Measurements from ENCODE around the gene MEX3D. TPM values are rescaled to one million over a fixed set of nuclear protein-coding genes. Genes with fewer than 3 reads are reported as not detected.

MEX3D gene
- total RNA-seq, 1 donor from 2014 or later, result 134 TPM

DNA sequence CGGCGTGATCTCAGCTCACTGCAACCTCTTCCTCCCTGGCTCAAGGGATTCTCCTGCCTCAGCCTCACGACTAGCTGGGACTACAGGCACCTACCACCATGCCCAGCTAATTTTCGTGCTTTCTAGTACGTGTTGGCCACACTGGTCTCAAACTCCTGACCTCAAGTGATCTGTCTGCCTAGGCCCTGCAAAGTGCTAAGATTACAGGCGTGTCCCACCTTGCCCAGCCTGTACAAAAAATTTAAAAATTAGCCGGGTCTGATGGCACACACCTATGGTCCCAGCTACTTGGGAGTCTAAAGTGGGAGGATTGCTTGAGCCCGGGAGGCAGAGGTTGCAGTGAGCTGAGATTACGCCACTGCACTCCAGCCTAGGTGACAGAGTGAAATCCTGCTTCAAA is 4.7 kb upstream of the MEX3D start:
- no peak for DNase-seq (ENCODE audit: low read depth)
- no peak overlapping the region for H3K4me3 ChIP-seq (ENCODE audit: low read depth, low read length)
- TF ChIP-seq, protein P1, sequence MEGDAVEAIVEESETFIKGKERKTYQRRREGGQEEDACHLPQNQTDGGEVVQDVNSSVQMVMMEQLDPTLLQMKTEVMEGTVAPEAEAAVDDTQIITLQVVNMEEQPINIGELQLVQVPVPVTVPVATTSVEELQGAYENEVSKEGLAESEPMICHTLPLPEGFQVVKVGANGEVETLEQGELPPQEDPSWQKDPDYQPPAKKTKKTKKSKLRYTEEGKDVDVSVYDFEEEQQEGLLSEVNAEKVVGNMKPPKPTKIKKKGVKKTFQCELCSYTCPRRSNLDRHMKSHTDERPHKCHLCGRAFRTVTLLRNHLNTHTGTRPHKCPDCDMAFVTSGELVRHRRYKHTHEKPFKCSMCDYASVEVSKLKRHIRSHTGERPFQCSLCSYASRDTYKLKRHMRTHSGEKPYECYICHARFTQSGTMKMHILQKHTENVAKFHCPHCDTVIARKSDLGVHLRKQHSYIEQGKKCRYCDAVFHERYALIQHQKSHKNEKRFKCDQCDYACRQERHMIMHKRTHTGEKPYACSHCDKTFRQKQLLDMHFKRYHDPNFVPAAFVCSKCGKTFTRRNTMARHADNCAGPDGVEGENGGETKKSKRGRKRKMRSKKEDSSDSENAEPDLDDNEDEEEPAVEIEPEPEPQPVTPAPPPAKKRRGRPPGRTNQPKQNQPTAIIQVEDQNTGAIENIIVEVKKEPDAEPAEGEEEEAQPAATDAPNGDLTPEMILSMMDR (conservative IDR thresholded peaks at IDR 0.05; ENCODE audit: low read depth, low read length), result no peak

GRCh38 chr19:1571358-1571757 is 3.2 kb upstream of the MEX3D start:
- TF ChIP-seq, protein P1 (conservative IDR thresholded peaks at IDR 0.05; ENCODE audit: low read depth, low read length), result no peak
- no peak overlapping the region for H3K4me3 ChIP-seq (ENCODE audit: low read depth, low read length)
- no peak for DNase-seq (ENCODE audit: low read depth)

GRCh38 chr19:1570836-1571235 is 2.7 kb upstream of the MEX3D start:
- H3K4me3 ChIP-seq (ENCODE audit: low read depth, low read length), result no peak overlapping the region
- TF ChIP-seq, protein P1 (conservative IDR thresholded peaks at IDR 0.05; ENCODE audit: low read depth, low read length), result no peak
- DNase-seq (ENCODE audit: low read depth), result no peak

DNA sequence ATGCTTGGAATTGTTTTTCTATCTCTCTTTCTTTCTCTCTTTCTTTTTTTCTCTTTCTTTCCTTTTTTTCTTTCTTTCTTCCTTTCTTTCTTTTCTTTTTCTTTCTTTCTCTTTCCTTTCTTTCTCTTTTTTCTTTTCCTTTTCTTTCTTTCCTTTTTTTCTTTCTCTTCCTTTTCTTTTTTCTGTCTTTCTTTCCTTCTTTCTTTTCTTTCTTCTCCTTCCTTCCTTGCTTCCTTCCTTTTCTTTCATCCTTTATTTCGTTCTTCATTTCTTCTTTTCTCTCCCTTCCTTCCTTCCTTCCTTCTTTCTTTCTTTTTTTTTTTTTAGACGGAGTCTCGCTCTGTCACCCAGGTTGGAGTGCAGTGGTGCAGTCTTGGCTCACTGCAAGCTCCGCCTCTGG is 1.9 kb upstream of the MEX3D start:
- DNase-seq (ENCODE audit: low read depth), result no peak

DNA sequence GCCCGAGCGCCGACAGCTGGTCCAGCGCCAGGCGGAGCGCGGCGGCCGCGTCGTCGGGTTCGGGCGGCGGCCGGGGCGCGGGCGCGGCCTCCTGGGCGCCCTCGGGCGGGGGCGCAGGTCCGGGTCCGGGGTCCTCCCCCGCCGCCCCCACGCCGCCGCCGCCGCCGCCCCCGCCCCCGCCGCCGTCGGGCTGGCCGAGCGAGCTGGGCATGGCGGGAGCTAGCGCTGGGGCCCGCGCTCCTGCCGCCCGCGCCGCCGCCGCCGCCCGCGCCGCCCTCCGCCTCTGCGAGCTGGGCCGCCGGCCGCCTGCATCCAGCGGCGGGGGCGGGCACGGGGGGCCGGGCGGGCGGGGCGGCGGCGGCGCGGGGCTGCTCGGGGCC is 287 bp downstream of the MEX3D start:
- no peak for DNase-seq (ENCODE audit: low read depth)
- no peak overlapping the region for H3K4me3 ChIP-seq (ENCODE audit: low read depth, low read length)
- TF ChIP-seq, protein P1 (conservative IDR thresholded peaks at IDR 0.05; ENCODE audit: low read depth, low read length), result no peak

More for the DNA sequence above, 1.9 kb upstream of the MEX3D start:
- no peak overlapping the region for H3K4me3 ChIP-seq (ENCODE audit: low read depth, low read length)
- TF ChIP-seq, protein P1 (conservative IDR thresholded peaks at IDR 0.05; ENCODE audit: low read depth, low read length), result no peak

- peak overlapping the region; percentile 80 for H3K4me3 ChIP-seq (ENCODE audit: low read depth, low read length)
- DNase-seq (ENCODE audit: low read depth), result no peak
- TF ChIP-seq, protein P1 (conservative IDR thresholded peaks at IDR 0.05; ENCODE audit: low read depth, low read length), result no peak
Observed at GRCh38 chr19:1567116-1567847, 843 bp downstream of the MEX3D start.

Data from epithelial cell of proximal tubule (primary cell).